HG02759 (cell line): Measurements from ENCODE around the gene CALN1.
"Not testable (repeated sequence)": the region's sequence is repeated elsewhere in the genome, so short reads cannot be mapped to it uniquely, and the experiment has no call there.

Experiments
- ATAC-seq: cut with Tn5 transposase; IDR thresholded peaks from one replicate; pipeline ENCODE4 v1.9.1; 2021; ENCODE audit warnings: mild to moderate bottlenecking, moderate library complexity; ENCODE audit not compliant: unreplicated experiment

CALN1 gene

DNA sequence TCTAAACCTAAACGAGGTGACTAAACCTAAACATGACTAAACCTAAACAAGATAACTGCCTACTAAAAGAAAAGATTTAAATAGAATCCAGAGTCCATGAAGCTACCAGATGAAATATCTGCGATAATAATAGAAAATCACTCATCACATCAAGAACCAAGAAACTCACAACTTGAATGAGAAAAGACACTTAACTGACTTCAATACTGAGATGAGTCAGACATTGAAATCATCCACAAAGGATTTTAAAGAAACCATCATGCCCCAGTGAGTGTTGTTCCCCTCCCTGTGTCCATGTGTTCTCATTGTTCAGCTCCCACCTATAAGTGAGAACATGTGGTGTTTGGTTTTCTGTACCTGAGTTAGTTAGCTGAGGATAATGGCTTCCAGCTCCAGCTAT lies 416.0 kb downstream of the CALN1 start:
- ATAC-seq = no peak

GRCh38 chr7:71995111-71995510 lies 417.0 kb downstream of the CALN1 start:
- ATAC-seq = no peak

DNA sequence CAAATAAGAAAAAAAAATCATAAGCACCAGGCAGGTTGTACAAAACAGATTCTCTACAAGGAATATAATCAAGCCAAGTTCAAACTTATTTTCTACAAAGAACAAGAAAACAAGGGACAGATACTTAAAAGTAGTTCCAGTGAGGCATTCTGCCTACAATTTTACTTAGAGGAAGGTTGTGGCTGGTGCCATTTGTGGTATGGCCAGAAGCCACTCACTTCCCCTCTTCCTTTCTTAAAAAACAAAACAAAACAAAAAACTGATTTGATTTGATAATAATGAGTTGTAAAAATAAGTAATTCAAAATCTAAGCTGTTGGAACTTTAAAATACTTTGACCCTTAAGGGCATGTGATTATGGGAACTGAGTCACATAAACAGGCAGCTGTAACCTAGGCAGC lies 420.6 kb downstream of the CALN1 start:
- no peak for ATAC-seq

DNA sequence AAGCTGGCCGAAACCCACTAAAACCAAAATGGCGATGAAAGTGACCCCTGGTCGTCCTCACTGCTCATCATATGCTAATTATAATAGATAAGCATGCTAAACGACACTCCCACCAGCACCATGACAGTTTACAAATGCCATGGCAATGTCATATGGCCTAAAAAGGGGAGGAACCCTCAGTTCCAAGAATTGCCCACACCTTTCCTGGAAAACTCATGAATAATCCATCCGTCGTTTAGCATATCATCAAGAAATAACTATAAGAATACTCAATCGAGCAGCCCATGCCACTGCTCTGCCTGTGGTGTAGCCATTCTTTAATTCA lies 422.0 kb downstream of the CALN1 start:
- ATAC-seq = no peak

GRCh38 chr7:71988201-71988600 lies 423.9 kb downstream of the CALN1 start:
- no peak for ATAC-seq

- no peak for ATAC-seq
These were observed 424.9 kb downstream of the CALN1 start for GRCh38 chr7:71987200-71987767.

GRCh38 chr7:71984348-71984747 lies 427.8 kb downstream of the CALN1 start:
- no peak for ATAC-seq

GRCh38 chr7:71982851-71983250 lies 429.3 kb downstream of the CALN1 start:
- ATAC-seq = no peak

DNA sequence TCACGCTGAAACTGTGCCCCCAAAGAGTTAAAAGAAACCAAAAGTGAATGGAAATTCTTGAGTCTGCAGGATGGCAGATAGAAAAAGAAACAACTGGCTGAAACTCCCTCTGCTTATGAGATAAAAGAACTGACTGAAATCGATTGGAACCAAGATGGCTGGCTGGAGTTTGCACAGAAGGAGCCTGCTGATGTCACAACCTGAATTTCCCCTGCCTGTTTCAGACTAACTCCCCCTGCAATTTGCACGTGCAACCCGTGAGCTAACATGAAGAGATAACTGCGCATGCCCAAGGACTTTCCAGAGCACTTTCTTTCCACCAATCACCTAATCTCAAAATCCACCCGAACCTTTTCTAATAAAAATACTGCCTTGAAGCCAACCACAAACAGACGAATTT lies 435.5 kb downstream of the CALN1 start:
- no peak for ATAC-seq

- no peak for ATAC-seq
These were observed 437.5 kb downstream of the CALN1 start for GRCh38 chr7:71974611-71975010.

- no peak for ATAC-seq
These were observed 439.6 kb downstream of the CALN1 start for GRCh38 chr7:71972534-71972933.

DNA sequence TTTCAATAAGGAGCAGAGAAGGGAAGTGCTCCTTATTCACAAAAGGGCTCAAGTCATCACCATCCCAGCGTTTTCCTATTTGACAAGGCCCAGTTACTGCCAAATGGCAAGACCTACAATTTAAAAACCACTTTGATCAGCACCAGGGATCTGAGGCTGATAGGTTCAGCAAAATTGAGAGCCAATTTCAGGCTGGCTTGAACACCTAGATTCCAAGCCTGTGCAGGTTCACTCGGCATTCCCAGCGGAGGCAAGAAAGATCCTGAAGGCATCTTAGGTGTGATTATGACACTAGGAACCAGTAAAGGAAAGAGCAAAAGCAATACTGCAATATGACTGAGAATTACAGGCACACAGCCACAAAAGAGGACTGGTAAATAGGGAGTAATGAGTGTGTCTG lies 441.4 kb downstream of the CALN1 start:
- no peak for ATAC-seq

DNA sequence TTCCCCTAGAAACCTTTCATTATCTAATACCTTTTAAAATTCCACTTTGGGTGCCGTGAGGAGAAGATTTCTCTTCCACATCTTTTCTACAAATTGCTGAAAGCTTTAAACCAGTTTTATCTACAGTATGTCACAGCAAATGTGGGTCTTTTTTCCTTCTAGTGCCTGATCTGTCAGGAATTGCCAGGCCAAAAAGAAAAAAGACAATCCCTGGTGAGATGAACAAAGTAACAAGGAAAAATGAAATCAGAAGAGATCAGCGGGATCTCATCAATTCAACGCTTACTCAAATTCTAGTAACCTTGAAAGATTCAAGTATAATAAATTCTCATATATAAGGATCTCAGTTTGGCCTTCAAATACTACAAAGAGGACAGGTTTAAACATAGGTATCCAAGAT lies 449.5 kb downstream of the CALN1 start:
- no peak for ATAC-seq

DNA sequence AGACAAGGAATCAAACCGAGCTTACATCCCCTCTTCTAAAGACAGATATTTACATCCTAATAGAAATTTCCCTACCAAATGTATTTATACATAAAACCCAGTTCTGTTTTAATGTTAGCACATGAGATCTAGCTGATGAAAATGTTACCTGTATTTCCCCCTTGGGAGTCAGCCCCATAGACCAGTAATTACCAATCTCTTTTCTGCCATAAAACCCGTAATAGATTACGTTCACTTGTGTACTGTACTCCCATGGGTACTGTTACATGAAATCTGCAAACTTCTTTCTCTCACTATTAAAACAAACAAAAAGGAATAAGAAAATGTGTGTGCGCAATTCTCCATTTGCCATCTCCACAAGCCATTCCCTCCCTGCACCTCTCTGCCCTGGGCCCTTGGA lies 450.9 kb downstream of the CALN1 start:
- no peak for ATAC-seq

- no peak for ATAC-seq
These were observed 470.0 kb downstream of the CALN1 start for GRCh38 chr7:71942115-71942514.

DNA sequence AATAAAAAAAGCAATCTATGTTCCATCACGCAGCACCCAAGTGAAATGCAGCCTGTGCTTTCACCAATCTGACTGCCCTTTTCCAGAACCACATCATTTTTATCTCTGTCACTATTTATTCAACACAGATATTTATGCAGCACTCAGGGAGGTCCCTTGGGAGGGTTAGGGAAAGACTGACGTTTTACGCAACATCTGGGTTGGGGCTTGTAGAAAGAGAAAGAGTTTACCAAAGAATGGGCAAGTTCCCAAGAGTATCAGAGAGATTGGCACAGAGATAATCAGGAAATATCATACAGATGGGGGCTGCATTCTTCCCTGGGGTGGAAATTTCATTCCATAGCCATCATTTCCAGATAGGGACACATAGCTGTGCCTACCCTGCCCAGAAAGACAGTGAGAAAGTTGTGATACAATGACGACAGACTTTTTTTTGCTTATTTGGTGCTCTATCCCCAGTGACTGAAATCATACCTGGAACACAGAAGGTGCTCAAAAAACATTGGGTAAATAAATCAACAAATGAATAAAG lies 474.2 kb downstream of the CALN1 start:
- ATAC-seq = no peak

DNA sequence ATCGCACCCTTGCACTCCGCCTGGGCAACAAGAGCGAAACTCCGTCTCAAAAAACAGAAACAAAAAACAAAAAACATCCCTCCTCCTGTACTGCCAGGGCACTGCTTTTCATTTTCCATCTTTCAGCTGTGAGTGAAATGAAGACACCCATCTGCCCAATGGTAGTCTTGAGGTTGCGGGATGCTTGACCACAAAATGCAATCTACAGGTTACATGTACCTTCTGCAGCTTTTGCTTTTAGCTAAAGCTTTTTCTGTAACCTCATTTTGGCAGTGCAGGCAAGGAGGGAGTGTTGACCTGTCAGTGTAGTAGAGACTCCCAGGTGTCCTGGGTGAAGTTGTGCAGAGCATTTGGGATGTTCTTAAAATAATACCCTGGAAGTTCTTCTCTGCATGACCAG lies 476.5 kb downstream of the CALN1 start:
- no peak for ATAC-seq

DNA sequence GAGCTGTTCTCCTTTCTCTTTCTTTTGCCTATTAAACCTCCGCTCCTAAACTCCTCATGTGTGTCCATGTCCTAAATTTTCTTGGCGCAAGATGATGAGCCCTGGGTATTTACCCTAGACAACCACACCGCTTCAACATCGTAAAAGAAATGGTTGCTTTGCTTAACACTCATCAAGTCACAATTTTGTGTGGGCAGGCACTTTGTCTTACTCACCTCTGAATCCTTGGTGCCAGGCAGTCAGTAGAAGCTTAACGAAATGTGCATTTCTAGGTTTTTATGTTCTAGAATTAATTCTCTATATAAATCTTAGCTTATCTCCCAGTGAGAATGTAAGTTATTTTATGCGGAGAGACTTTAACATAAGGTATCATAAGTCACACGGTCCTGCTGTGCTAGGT lies 478.7 kb downstream of the CALN1 start:
- ATAC-seq = no peak

- no peak for ATAC-seq
These were observed 486.5 kb downstream of the CALN1 start for GRCh38 chr7:71925663-71926062.

GRCh38 chr7:71914204-71914603 lies 497.9 kb downstream of the CALN1 start:
- ATAC-seq = not testable (repeated sequence)

DNA sequence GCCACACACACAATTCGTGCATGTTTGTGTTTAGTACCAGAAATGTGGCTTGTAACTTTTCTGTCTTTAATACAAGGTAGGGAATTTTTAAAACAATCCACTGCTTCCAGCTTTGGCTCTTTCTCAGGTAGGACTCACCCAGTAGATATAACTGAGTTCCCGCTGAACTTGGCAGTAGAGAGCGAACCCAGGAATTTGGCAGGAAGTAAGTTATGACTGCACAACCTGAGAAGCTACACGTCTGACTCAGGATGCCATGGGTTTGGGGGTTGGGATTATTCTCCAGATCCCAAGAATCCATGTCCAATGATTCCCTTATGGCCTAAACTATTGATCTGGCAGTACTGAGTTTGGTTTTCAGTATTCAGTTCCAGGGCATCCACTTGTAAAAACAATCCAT lies 499.7 kb downstream of the CALN1 start:
- ATAC-seq = no peak

DNA sequence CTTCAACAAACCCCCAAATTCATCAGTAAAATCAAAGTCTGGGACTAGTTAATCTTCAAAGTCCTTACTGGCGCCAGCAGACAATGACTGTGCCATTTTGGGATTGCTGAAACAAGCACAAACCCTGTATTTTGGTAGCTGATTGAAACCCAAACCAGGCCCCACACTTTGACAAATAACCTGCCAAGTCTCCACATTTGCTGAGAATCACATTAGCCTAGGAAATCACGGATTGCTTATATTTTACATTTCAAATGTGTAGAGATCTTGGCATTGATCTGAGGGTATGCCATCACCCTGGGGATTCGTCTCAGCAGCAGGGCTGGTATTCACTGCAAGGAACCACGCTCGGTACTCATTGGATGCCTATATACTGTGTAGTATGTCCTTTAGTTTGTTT lies 501.1 kb downstream of the CALN1 start:
- ATAC-seq = no peak

GRCh38 chr7:71905821-71906220 lies 506.3 kb downstream of the CALN1 start:
- ATAC-seq = no peak

DNA sequence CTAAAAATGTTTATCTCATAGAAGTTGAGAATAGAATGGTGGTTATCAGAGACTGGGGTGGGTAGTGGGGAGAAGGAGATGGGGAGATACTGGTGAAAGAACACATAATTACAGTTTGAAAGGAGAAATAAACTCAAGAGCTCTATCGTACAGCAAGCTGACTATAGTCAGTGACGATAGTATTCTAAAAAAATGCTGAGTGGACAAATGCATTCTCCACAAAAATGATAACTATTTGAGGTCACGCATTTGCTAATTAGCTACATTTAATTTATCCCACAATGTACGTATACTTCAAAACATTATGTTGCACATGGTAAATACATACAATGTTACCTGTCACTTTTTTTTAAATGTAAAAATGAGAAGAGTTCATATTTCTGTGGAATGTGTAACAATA lies 507.7 kb downstream of the CALN1 start:
- no peak for ATAC-seq
